ENCODE data around the gene PRKCH.
A peak's percentile ranks its signal among the peaks of the same experiment; 100 is the strongest.

Gene PRKCH

GRCh38 chr14:61521773-61522172 lies 200.4 kb downstream of the PRKCH start:
- no peak for DNase-seq (ENCODE audit: low read depth)
- no peak for TF ChIP-seq POLR2A (IDR thresholded peaks at IDR 0.05; ENCODE audit: extremely low read depth, insufficient read length)
- TF ChIP-seq MYC (IDR thresholded peaks at IDR 0.05; ENCODE audit: low read depth, low read length): no peak
- no peak for TF ChIP-seq CTCF (IDR thresholded peaks at IDR 0.05; ENCODE audit: low read depth, low read length)
- TF ChIP-seq MAX (IDR thresholded peaks at IDR 0.05; ENCODE audit: low read depth, low read length): no peak
- no peak overlapping the region for H3K4me3 ChIP-seq (ENCODE audit: low read depth, low read length)

GRCh38 chr14:61523751-61524150 lies 202.4 kb downstream of the PRKCH start:
- H3K4me3 ChIP-seq (ENCODE audit: low read depth, low read length): no peak overlapping the region
- DNase-seq (ENCODE audit: low read depth): no peak
- TF ChIP-seq POLR2A (IDR thresholded peaks at IDR 0.05; ENCODE audit: extremely low read depth, insufficient read length) (no peak), MYC (IDR thresholded peaks at IDR 0.05; ENCODE audit: low read depth, low read length) (no peak), CTCF (IDR thresholded peaks at IDR 0.05; ENCODE audit: low read depth, low read length) (no peak), MAX (IDR thresholded peaks at IDR 0.05; ENCODE audit: low read depth, low read length) (no peak)

GRCh38 chr14:61524211-61524806 lies 202.9 kb downstream of the PRKCH start:
- H3K4me3 ChIP-seq (ENCODE audit: low read depth, low read length): no peak overlapping the region
- TF ChIP-seq MYC (IDR thresholded peaks at IDR 0.05; ENCODE audit: low read depth, low read length) (no peak), POLR2A (IDR thresholded peaks at IDR 0.05; ENCODE audit: extremely low read depth, insufficient read length) (no peak), MAX (IDR thresholded peaks at IDR 0.05; ENCODE audit: low read depth, low read length) (no peak), CTCF (IDR thresholded peaks at IDR 0.05; ENCODE audit: low read depth, low read length) (no peak)
- no peak for DNase-seq (ENCODE audit: low read depth)

GRCh38 chr14:61524936-61525292 lies 203.5 kb downstream of the PRKCH start:
- DNase-seq (ENCODE audit: low read depth): no peak
- TF ChIP-seq MAX (IDR thresholded peaks at IDR 0.05; ENCODE audit: low read depth, low read length) (no peak), CTCF (IDR thresholded peaks at IDR 0.05; ENCODE audit: low read depth, low read length) (no peak), POLR2A (IDR thresholded peaks at IDR 0.05; ENCODE audit: extremely low read depth, insufficient read length) (no peak), MYC (IDR thresholded peaks at IDR 0.05; ENCODE audit: low read depth, low read length) (no peak)

GRCh38 chr14:61525293-61526011 lies 204.1 kb downstream of the PRKCH start:
- peak; percentile 73 for DNase-seq (ENCODE audit: low read depth)
- H3K4me3 ChIP-seq (ENCODE audit: low read depth, low read length): no peak overlapping the region
- no peak for TF ChIP-seq CTCF (IDR thresholded peaks at IDR 0.05; ENCODE audit: low read depth, low read length)
- no peak for TF ChIP-seq MYC (IDR thresholded peaks at IDR 0.05; ENCODE audit: low read depth, low read length)

More at GRCh38 chr14:61524936-61525292, 203.5 kb downstream of the PRKCH start:
- no peak overlapping the region for H3K4me3 ChIP-seq (ENCODE audit: low read depth, low read length)

Measured in NB4 (cell line).